SW 1271 (cell line): Measurements from ENCODE around the gene EPHA8.

Experiments used
- DNase-seq, 2 experiments: peaks; one replicate each; lab custom pipeline; 2025; lab: John Stamatoyannopoulos, UW

EPHA8 gene

GRCh38 chr1:22567197-22567596 lies 3.9 kb downstream of the EPHA8 start:
- no peak for DNase-seq

GRCh38 chr1:22567994-22568393 lies 4.7 kb downstream of the EPHA8 start:
- no peak for DNase-seq

DNA sequence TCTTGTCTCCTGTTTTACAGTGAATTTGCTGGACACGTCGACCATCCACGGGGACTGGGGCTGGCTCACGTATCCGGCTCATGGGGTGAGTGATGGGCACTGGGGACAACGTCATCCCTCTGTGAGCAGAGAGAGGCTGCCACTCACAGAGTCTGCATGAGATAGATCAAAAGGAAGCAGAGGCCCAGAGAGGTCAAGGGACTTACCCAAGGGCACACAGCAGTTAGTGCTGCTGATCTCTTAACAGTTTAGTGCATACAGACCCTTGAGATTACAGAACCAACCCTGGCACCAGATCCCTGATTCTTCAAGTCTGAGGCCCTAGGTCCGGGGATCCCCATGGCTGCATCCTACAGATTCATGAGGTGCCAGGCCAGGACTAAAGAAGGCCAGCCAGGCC lies 6.0 kb downstream of the EPHA8 start:
- DNase-seq: no peak

- DNase-seq: no peak
Observed at GRCh38 chr1:22570140-22570909, 7.0 kb downstream of the EPHA8 start.

- DNase-seq: no peak
Observed at GRCh38 chr1:22572818-22573217, 9.5 kb downstream of the EPHA8 start.

GRCh38 chr1:22573237-22573636 lies 9.9 kb downstream of the EPHA8 start:
- DNase-seq: no peak

- no peak for DNase-seq
Observed at GRCh38 chr1:22575532-22576149, 12.4 kb downstream of the EPHA8 start.

DNA sequence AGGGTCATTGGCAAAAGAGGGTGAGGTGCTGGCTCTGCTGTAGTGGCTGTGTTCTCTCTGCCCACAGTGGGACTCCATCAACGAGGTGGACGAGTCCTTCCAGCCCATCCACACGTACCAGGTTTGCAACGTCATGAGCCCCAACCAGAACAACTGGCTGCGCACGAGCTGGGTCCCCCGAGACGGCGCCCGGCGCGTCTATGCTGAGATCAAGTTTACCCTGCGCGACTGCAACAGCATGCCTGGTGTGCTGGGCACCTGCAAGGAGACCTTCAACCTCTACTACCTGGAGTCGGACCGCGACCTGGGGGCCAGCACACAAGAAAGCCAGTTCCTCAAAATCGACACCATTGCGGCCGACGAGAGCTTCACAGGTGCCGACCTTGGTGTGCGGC lies 12.9 kb downstream of the EPHA8 start:
- DNase-seq: no peak

- DNase-seq: no peak
Observed at GRCh38 chr1:22576617-22577016, 13.3 kb downstream of the EPHA8 start.

- DNase-seq: no peak
Observed at GRCh38 chr1:22578732-22579361, 15.6 kb downstream of the EPHA8 start.

GRCh38 chr1:22579541-22580155 lies 16.4 kb downstream of the EPHA8 start:
- DNase-seq: no peak

- DNase-seq: no peak
Observed at GRCh38 chr1:22582661-22583635, 19.7 kb downstream of the EPHA8 start.

- DNase-seq: no peak
Observed at GRCh38 chr1:22584001-22584562, 20.8 kb downstream of the EPHA8 start.

- DNase-seq: no peak
Observed at GRCh38 chr1:22584970-22585369, 21.7 kb downstream of the EPHA8 start.

- no peak for DNase-seq
Observed at GRCh38 chr1:22585471-22585870, 22.2 kb downstream of the EPHA8 start.

DNA sequence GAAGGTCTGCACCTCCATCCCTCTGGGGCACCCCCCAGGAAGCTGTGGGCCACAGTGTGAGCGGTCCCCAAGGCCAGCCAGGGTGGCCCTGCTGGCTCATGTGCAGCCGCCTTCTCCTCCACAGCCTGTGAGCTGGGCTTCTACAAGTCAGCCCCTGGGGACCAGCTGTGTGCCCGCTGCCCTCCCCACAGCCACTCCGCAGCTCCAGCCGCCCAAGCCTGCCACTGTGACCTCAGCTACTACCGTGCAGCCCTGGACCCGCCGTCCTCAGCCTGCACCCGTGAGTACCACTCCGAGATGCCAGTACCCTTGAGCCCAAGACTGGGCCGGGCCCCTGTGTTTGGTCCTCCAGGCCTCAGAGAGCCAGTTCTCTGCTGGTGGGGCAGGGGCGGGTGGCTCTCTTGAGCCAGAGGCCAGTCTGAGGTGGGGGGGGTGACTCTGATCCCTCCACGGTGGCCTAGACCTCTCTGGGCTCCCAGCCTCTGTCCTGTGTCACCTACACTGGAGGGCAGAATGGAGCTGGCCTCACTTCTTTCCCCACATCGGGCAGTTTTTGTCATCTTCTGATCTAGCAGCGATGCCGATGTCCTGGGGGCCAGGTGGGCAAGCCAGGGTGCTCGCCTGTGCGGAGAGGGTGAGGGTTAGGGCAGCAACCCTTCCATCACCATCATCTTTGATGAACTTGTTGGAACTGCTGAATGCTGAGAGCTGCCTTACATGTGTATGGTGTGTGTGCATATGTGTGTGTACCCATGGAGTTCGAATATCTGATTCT lies 23.3 kb downstream of the EPHA8 start:
- DNase-seq: no peak

DNA sequence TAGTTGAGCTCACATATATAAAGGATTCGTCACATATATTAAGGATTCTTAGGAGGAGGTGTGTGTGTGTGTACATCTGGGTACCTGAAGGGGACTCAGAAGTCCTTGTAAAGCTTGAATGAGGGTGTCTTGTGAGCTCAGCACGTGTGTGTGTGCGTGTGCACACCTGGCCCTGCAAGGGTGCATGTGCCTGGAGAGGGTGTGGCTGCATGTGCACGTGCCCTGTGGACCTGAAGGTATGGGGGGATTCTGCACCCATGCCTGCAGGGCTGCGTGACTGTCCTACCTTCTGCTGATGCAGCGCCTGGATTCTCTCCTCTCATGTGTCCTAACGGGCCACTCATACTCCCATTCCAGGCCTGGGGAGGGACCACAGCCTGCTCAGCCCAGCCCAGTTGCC lies 24.0 kb downstream of the EPHA8 start:
- no peak for DNase-seq

DNA sequence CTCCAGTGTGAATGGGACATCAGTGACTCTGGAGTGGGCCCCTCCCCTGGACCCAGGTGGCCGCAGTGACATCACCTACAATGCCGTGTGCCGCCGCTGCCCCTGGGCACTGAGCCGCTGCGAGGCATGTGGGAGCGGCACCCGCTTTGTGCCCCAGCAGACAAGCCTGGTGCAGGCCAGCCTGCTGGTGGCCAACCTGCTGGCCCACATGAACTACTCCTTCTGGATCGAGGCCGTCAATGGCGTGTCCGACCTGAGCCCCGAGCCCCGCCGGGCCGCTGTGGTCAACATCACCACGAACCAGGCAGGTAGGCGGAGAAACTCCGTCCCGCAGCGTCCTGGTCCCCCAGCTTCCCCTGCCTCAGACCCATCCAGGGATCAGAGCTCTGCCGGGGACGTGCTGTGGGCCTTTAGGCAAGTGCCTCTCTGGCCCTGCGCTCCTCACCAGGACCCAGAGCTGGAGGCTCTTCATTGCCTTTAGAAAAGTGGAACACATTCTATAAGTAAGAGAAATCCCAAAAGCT lies 25.7 kb downstream of the EPHA8 start:
- no peak for DNase-seq

- DNase-seq: no peak
Observed at GRCh38 chr1:22591576-22591975, 28.3 kb downstream of the EPHA8 start.

- no peak for DNase-seq
Observed at GRCh38 chr1:22592051-22592450, 28.8 kb downstream of the EPHA8 start.
